Nephron progenitor cell (in vitro differentiated cells): Measurements from ENCODE around the gene EEA1.

Experiments
- DNase-seq: peaks from one replicate; pipeline ENCODE4 v3.0.0; 2021
- H3K27ac Mint-ChIP-seq: 2 replicates; pipeline ENCODE4 v1.8.0; 2021; ENCODE audit warnings: mild to moderate bottlenecking, moderate library complexity, mixed read lengths
- H3K27me3 Mint-ChIP-seq: 2 replicates; pipeline ENCODE4 v1.8.0; 2021; ENCODE audit warnings: mild to moderate bottlenecking, low read depth, mixed read lengths; ENCODE audit not compliant: poor library complexity
- H3K36me3 Mint-ChIP-seq: 2 replicates; pipeline ENCODE4 v1.8.0; 2021; ENCODE audit warnings: low read depth, mixed read lengths
- H3K4me1 Mint-ChIP-seq: 2 replicates; pipeline ENCODE4 v1.8.0; 2021; ENCODE audit warnings: mixed read lengths
- H3K4me3 Mint-ChIP-seq: 2 replicates; pipeline ENCODE4 v1.8.0; 2021; ENCODE audit warnings: mild to moderate bottlenecking, moderate library complexity, mixed read lengths
- H3K9me3 Mint-ChIP-seq: 2 replicates; pipeline ENCODE4 v1.8.0; 2021; ENCODE audit warnings: mild to moderate bottlenecking, moderate library complexity, mixed read lengths
- CTCF ChIP-seq: fragments of 200-600 bp; sonication (generic); IDR thresholded peaks from 2 replicates; pipeline ENCODE4 v1.5.0; 2021; ENCODE audit warnings: antibody characterized with exemption

EEA1 gene

GRCh38 chr12:92845329-92845728 is 83.8 kb downstream of the EEA1 start:
- peaks cover 7% of the 10 kb centered on the region for H3K9me3 Mint-ChIP-seq
- no peak for DNase-seq
- H3K4me3 Mint-ChIP-seq, result no peak overlapping the region
- H3K36me3 Mint-ChIP-seq, result peaks cover 35% of the 10 kb centered on the region
- H3K27me3 Mint-ChIP-seq, result no peaks in the 10 kb centered on the region
- no peak for TF ChIP-seq CTCF
- H3K27ac Mint-ChIP-seq, result no peak overlapping the region
- H3K4me1 Mint-ChIP-seq, result no peaks in the 10 kb centered on the region

DNA sequence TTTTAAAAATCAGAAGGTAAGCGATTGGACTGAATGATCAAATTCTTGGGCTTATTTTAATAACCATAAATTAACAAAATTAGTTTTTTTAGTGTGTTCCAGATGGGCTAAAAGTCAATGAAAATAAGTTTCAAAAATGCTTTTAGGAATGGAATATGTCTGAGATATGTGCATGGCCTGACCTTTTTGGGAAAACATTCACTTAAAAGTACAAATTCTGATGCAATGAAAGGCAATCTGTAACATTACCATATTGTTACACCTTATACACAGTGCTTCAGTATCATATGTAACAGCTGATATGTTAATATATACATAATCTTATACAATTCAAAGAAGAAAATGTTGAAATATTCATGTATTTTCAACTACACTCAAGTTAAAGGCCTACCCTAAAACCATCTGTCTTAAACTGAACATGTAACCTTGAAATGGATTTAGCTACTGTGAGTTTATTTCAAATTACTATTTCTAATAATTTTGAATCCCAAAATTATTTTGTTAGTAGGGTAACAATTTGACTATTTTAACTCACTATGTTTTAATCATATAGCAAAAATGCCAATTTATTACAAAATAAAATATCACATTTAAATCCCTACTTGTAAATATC is 84.8 kb downstream of the EEA1 start:
- Mint-ChIP-seq H3K27me3 (no peaks in the 10 kb centered on the region), H3K9me3 (peaks cover 7% of the 10 kb centered on the region), H3K4me1 (no peaks in the 10 kb centered on the region), H3K27ac (no peak overlapping the region), H3K36me3 (peaks cover 35% of the 10 kb centered on the region), H3K4me3 (no peak overlapping the region)
- no peak for DNase-seq
- TF ChIP-seq CTCF, result no peak

GRCh38 chr12:92829686-92830282 is 99.3 kb downstream of the EEA1 start:
- no peak overlapping the region for H3K27ac Mint-ChIP-seq
- peaks cover 23% of the 10 kb centered on the region for H3K36me3 Mint-ChIP-seq
- no peaks in the 10 kb centered on the region for H3K4me1 Mint-ChIP-seq
- no peaks in the 10 kb centered on the region for H3K27me3 Mint-ChIP-seq
- H3K9me3 Mint-ChIP-seq, result no peaks in the 10 kb centered on the region
- no peak for DNase-seq
- H3K4me3 Mint-ChIP-seq, result no peak overlapping the region
- no peak for TF ChIP-seq CTCF

DNA sequence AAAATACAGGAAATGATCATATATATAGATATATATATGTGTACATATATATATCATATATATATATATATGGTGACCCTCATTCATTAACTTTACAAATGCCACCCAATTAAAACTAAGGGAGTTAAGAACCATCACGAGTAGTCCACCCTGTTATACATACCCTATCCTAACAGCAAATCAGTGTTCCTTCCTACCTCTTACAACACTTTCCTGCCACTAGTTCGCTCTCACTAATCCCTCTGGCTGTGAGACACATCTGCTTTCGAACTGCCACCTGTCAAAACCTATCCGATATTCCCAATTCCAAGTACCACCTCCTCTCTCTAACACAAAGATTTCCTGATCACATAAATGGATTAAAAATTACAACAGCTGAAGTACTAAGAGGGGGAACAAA is 100.5 kb downstream of the EEA1 start:
- no peak overlapping the region for H3K27ac Mint-ChIP-seq
- TF ChIP-seq CTCF, result no peak
- no peaks in the 10 kb centered on the region for H3K9me3 Mint-ChIP-seq
- no peaks in the 10 kb centered on the region for H3K27me3 Mint-ChIP-seq
- DNase-seq, result no peak
- no peak overlapping the region for H3K4me3 Mint-ChIP-seq
- peaks cover 14% of the 10 kb centered on the region for H3K36me3 Mint-ChIP-seq
- no peaks in the 10 kb centered on the region for H3K4me1 Mint-ChIP-seq

DNA sequence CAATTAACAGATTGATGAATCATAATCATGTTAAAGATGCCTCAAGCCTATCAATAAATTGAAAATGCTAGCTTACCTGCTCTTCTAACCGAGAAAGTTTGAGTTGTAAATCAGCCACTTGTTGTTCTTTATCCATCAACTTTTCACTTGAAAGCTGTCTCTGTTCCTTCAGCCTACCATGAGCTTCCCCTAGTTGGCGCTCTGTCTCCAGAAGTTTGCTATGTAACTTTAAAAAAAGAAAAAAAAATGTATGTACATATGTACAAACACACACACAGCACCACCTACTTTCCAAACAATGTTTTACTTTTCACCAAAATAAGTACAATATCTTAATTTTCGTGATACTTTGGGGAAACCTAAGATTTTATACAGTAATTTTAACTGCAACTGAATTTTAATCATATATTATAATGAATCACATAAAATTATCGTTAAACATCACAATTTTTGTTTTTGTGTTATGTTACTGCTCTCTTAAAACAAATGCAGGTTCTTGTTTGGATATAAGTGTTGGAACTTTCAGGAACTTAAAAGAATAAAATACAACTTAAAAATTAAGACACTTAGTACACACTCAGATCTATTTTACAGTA is 101.2 kb downstream of the EEA1 start:
- TF ChIP-seq CTCF, result peak; percentile 59
- Mint-ChIP-seq H3K36me3 (peaks cover 14% of the 10 kb centered on the region), H3K4me3 (no peak overlapping the region), H3K9me3 (no peaks in the 10 kb centered on the region), H3K27ac (no peak overlapping the region), H3K4me1 (no peaks in the 10 kb centered on the region), H3K27me3 (no peaks in the 10 kb centered on the region)
- DNase-seq, result peak; percentile 18

GRCh38 chr12:92821142-92821541 is 108.0 kb downstream of the EEA1 start:
- no peak overlapping the region for H3K27ac Mint-ChIP-seq
- no peak for DNase-seq
- no peak overlapping the region for H3K4me3 Mint-ChIP-seq
- no peaks in the 10 kb centered on the region for H3K9me3 Mint-ChIP-seq
- no peaks in the 10 kb centered on the region for H3K4me1 Mint-ChIP-seq
- no peaks in the 10 kb centered on the region for H3K27me3 Mint-ChIP-seq
- H3K36me3 Mint-ChIP-seq, result peaks cover 15% of the 10 kb centered on the region
- TF ChIP-seq CTCF, result no peak
